Aorta (tissue), 4 donors: ENCODE results near the gene ATG4C. TPM values are rescaled to one million over a fixed set of nuclear protein-coding genes. Genes with fewer than 3 reads are reported as not detected.

ENCODE experiments used
- polyA plus RNA-seq, 2 donors: library from polyadenylated mRNA; stranded (reverse); fragments of 200-250 nt; gene quantifications; one replicate each; pipeline ENCODE4 v1.2.3, GENCODE V29; 2013
- total RNA-seq, 2 donors: library from RNA; stranded (reverse); fragmentation: NEBNext Ultra II Directional; extraction: Animal tissue kit (Norgen Biotek cat#: 25700); gene quantifications; one replicate each; pipeline ENCODE4 v1.2.1, GENCODE V29; 2021
- donor health status: healthy with polysubstance abuse.
- donor health status: Bipolar disorder and iron deficiency.
- donor health status: DM: no; HTN: no; CAD: no.
- donor health status: DM: yes; HTN: yes; CAD: no.

The ATG4C gene
- total and polyA plus RNA-seq, 4 donors = 5.8 to 18.4 (median 8.4) TPM

Other genes with a start within 250 kb of the ATG4C start
- gene ANGPTL3, start 186.6 kb upstream of the ATG4C start, total RNA-seq = not detected
- under 1 TPM in 1 of 2 donors, not detected in 1; 0.13 TPM for gene ANGPTL3, start 186.6 kb upstream of the ATG4C start, polyA plus RNA-seq
- gene DOCK7, start 95.7 kb upstream of the ATG4C start, total RNA-seq = 10 to 100 TPM; 40.3 to 64.1 TPM
- gene DOCK7, start 95.7 kb upstream of the ATG4C start, polyA plus RNA-seq = 10 to 100 TPM in 1 of 2 donors, 1 to 10 TPM in 1; 6.1 to 18.2 TPM